Amniotic stem cell (primary cell): ENCODE results near the gene TSPAN1.

Experiments used
- DNase-seq: peaks from one replicate; lab custom pipeline; 2025; lab: John Stamatoyannopoulos, UW

Gene TSPAN1

GRCh38 chr1:46187106-46187869, 12.4 kb downstream of the TSPAN1 start:
- no peak for DNase-seq

DNA sequence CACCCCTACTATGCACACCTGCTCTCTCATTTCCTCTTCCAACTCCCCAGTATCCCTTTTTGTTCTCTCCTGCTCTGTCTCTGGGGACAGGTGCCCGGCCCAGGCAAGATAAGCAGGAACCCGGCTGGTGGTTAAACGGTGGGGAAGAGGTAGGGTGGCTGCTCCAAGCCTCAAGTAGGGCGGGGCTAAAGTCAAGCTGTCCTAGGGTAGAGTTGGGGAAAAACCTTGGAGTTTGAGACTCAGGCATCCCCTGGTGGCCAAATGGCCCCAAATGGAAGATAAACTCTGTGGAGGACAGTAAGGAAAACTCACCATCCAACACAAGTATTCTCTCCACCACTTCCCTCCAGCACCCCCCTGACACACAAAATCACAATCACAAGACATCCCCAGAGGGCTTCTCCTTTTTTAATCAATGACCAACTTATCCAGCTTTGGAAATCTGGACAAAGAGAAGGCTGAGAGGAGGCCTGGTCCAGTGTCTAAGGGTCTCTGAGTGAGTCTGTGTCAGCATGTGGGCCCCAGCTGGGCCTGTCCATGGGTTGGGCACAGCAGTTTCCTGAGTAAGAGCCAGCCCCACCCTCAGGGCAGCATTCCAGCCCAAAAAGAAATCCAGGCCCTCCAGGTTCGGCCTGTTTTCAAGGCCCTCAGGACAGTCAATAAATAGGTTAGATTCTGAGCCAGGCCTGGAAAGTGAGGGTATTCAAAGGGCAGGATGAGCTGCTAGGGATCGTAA, 13.6 kb downstream of the TSPAN1 start:
- DNase-seq, result no peak

- DNase-seq, result no peak
These were observed 15.7 kb downstream of the TSPAN1 start for GRCh38 chr1:46190539-46190938.

GRCh38 chr1:46191033-46191701, 16.3 kb downstream of the TSPAN1 start:
- DNase-seq, result no peak

GRCh38 chr1:46192171-46192570, 17.3 kb downstream of the TSPAN1 start:
- no peak for DNase-seq

DNA sequence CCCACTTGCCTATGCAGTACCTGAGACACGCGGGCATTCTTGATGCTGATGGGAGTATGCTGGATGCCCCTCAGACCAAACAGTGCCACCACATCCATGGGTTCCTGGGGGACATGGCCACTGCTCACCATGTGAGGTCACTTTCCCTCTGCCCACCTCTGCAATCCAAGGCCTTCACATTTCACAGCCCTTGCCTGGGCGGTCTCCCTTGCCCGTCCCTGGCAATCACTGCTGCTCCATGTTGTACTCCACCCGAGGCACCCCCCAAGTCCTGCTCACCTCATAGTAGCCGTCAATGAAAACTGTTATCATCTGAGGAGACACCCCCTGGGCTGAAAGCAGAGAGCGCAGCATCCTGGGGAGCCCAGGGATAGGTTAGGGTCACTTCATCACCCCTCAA, 18.4 kb downstream of the TSPAN1 start:
- no peak for DNase-seq

- DNase-seq, result no peak
These were observed 19.2 kb downstream of the TSPAN1 start for GRCh38 chr1:46193984-46194570.

GRCh38 chr1:46194641-46195193, 19.8 kb downstream of the TSPAN1 start:
- DNase-seq, result no peak

GRCh38 chr1:46196609-46197008, 21.7 kb downstream of the TSPAN1 start:
- DNase-seq, result no peak

DNA sequence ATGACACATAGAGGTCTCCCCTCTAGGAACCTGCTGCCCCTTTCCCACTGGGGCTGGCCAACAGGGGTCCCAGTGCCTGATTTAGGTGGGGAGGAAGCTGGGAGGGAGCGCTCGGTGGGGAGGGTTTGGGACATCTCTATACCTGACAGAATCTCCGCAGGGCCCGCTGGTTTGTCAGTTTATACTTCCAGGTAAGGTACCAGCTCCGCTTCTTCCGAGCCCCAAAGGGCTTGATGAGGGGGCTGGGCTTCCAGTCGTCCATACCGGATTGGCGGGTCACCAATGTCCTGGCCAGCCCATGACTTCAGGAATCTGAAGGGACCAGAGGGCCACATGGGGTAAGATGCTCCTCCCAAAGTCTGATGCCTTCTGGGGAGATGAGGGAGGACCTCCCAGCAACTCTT, 22.7 kb downstream of the TSPAN1 start:
- DNase-seq, result no peak

GRCh38 chr1:46197964-46198811, 23.3 kb downstream of the TSPAN1 start, which contains the start of gene POMGNT1:
Gene POMGNT1, minus strand, starts transcription at chr1:46198434. Its CDS starts 613 bp downstream, at chr1:46197821.
- peak; percentile 28 for DNase-seq

DNA sequence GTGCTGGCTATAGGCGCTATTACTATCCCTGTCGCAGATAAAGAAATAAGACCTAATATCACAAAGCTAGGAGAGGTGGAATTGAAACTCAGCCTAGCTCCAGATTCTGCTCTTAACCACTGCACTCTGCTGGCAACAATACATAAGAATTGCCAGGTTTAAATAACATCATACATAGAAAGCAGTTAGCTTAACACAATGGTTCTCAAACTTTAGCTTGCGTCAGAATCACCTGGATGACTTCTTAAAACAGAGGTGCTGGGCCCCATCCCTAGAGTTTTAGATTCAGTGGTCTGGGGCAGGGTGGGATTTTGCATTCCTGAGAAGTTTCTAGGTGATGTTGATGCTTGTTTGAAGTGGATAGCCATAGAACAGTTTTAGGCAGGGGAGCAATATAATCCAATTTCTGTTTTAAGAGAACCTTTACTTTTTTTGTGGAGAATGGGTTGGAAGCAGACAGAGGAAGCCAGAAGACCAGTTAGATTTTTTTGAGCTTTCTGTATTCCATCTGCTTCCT, 24.4 kb downstream of the TSPAN1 start:
- DNase-seq, result no peak

DNA sequence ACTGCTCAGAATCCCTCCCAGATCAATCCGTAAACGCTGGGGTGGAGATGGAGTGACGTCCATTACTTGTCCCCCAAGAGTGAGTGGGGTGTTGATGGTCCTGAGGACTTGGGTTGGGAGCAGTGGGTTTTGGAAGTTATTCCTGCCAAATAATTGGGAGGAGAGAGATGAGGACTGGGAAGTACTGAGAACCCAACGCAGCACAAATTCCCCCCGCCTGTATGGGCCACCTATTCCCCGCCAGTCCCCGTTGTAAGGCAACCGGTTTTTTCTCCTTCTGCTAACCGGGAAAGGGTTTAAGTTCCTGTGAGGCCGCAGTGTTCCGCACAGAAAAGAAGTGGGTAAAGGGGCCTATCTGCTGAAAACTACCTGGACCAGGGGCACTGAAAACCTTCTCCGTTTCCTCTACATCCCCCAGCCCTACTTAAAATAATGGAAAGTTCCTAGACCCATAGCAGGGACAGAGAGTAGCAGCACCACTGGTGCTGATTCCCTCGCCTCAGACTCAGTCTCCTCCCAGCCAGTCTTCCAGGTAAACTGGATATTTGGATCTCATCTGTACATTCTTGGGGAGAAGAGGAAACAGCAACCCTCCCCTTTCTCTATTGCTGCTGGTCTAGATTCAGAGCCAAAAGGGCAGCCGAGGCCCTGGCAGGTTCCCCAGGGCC, 29.0 kb downstream of the TSPAN1 start:
- no peak for DNase-seq

- no peak for DNase-seq
These were observed 29.5 kb downstream of the TSPAN1 start for GRCh38 chr1:46204406-46204742.

- no peak for DNase-seq
These were observed 30.3 kb downstream of the TSPAN1 start for GRCh38 chr1:46205141-46205540.

GRCh38 chr1:46205791-46206190, 30.9 kb downstream of the TSPAN1 start:
- DNase-seq, result no peak

DNA sequence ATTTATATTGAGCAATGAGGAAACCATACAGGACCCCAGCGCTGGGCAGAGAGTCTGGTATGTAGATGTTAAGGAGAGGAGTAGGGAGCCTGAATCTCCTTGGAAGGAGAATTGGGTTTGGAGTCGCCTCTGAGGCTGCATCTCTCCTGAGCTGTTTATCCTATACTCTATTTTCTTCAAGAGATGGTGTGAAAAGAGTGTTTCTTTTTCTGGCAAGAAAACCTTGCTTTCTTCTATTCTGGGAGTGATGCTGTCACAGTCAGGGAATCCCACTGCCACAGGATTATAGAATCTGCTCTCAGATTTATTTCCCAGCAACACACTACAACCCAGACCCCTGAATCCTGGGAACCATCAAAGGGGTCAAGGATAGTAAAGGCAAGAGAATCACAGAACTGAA, 31.5 kb downstream of the TSPAN1 start:
- DNase-seq, result no peak

GRCh38 chr1:46210561-46210960, 35.7 kb downstream of the TSPAN1 start:
- DNase-seq, result no peak

GRCh38 chr1:46211051-46211450, 36.2 kb downstream of the TSPAN1 start:
- DNase-seq, result no peak

DNA sequence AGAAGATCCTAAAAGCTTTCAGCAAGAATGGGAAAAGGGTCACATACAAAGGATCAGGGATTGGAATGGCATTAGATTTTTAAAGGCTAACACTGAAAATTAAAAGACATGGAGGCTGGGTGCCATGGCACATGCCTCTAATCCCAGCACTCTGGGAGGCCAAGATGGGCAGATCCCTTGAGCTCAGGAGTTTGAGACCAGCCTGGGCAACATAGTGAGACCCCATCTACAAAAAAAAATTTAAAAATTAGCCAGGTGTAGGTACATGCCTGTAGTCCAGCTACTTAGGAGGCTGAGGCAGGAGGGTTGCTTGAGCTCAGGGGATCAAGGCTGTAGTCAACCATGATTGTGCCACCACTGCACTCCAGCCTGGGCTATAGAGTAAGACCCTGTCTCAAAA, 40.6 kb downstream of the TSPAN1 start:
- DNase-seq, result no peak

DNA sequence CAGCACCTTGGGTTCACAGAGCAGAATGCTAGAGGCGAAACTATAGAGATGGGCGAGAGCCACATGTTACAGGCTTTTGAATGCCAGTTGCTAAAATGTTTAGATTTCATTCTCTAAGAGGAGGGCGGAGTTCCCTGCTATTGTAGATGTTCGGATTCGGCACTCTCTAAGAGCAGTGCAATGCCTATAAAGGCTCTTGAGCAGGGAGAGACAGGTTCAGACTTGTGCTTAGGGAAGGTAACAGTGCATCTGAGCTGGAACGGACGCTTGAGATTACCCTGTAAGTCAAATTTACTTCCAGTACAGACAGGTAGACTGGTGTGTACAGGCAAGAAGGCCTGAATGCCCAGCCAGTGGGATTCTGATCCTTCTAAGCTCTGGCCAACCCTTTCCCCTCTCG, 43.6 kb downstream of the TSPAN1 start:
- no peak for DNase-seq
